Measurements from ENCODE around the gene EXD1. TPM values are rescaled to one million over a fixed set of nuclear protein-coding genes. Genes with fewer than 3 reads are reported as not detected.

Gene EXD1
- total and polyA plus RNA-seq, 9 of the 15 experiments (the other 6 are each of a cell fraction or from before 2014, with no cell fraction given): not detected

DNA sequence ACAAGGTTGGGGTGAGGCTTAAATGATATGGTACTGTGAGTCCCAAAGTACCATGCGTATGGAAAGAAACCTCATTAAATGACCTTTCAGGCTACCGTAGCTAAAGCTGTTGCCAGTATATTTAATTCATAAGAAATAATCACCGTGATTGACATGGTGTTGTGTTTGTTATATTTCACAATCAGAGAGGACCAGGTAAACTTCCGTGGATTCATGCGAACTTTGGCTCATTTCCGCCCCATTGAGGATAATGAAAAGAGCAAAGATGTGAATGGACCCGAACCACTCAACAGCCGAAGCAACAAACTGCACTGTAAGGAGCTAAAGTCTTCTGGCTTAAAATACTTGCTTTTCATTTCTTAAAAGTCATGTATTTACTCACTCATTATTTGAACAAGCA, 32.0 kb upstream of the EXD1 start:
- no peaks in the 10 kb centered on the region for H3K9me1 ChIP-seq (ENCODE audit: control insufficient read depth, insufficient read depth, low read length)
- H3K9ac ChIP-seq (ENCODE audit: insufficient read depth in 1 of 2, low read depth in 2 of 2, low read length in 2 of 2): no peak overlapping the region
- H3K4me1 ChIP-seq (replicated peaks in 1 of 2; ENCODE audit: control insufficient read depth in 2 of 2, insufficient read depth in 2 of 2, low read length in 2 of 2): peaks cover 4 to 10% of the 10 kb centered on the region in 2 experiments; a peak in 4 of 5 replicates
- intact Hi-C loops (cut with micrococcal nuclease) (no loop called here), in situ Hi-C loops (cut with MboI) (no loop called here)
- ChIA-PET POLR2A (interaction anchor here (1.3 kb wide), 1 partner anchor 31 kb away, joined by 4 read pairs; the partner anchor contains the start of gene CHP1), CTCF (ENCODE audit: low intra/inter-chr PET ratio) (no interaction called here)
- peaks cover 54% of the 10 kb centered on the region for H3K36me3 ChIP-seq (ENCODE audit: control insufficient read depth, insufficient read depth, low read length)
- FAIRE-seq (no peak), DNase-seq (ENCODE audit: extremely low read depth in 1 of 4, low spot score in 3 of 4) (no peak), ATAC-seq (no peak)
- 100% methylated on average over 8 of the region's 8 CpGs for WGBS (ENCODE audit: insufficient coverage, low coverage, missing lambda C conversion rate)
- TF ChIP-seq, protein P1, sequence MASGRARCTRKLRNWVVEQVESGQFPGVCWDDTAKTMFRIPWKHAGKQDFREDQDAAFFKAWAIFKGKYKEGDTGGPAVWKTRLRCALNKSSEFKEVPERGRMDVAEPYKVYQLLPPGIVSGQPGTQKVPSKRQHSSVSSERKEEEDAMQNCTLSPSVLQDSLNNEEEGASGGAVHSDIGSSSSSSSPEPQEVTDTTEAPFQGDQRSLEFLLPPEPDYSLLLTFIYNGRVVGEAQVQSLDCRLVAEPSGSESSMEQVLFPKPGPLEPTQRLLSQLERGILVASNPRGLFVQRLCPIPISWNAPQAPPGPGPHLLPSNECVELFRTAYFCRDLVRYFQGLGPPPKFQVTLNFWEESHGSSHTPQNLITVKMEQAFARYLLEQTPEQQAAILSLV (tag; IDR thresholded peaks at IDR 0.05): no peak
- TF ChIP-seq SRSF1 (IDR thresholded peaks at IDR 0.05; ENCODE audit: low read depth, low read length): no peak
- TF ChIP-seq SNIP1 (IDR thresholded peaks at IDR 0.05; ENCODE audit: low read depth): no peak
- TF ChIP-seq, protein P2, sequence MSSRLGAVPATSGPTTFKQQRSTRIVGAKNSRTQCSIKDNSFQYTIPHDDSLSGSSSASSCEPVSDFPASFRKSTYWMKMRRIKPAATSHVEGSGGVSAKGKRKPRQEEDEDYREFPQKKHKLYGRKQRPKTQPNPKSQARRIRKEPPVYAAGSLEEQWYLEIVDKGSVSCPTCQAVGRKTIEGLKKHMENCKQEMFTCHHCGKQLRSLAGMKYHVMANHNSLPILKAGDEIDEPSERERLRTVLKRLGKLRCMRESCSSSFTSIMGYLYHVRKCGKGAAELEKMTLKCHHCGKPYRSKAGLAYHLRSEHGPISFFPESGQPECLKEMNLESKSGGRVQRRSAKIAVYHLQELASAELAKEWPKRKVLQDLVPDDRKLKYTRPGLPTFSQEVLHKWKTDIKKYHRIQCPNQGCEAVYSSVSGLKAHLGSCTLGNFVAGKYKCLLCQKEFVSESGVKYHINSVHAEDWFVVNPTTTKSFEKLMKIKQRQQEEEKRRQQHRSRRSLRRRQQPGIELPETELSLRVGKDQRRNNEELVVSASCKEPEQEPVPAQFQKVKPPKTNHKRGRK (tag; IDR thresholded peaks at IDR 0.05): no peak
- H3K9me3 ChIP-seq (replicated peaks; ENCODE audit: control insufficient read depth, insufficient read depth, low read depth, low read length): no peaks in the 10 kb centered on the region
- no peaks in the 10 kb centered on the region for H4K20me1 ChIP-seq (replicated peaks; ENCODE audit: control insufficient read depth, insufficient read depth, low read length)
- no peaks in the 10 kb centered on the region for H3K27me3 ChIP-seq (ENCODE audit: control insufficient read depth in 2 of 2, insufficient read depth in 2 of 2, low read length in 2 of 2)
- H3K4me3 ChIP-seq: no peak overlapping the region
- no peaks in the 10 kb centered on the region for H3K79me2 ChIP-seq (ENCODE audit: control insufficient read depth, insufficient read depth, low read length)
- no peak overlapping the region for H3K27ac ChIP-seq (ENCODE audit: extremely low read depth, low read depth, low read length)
- H3K4me2 ChIP-seq (ENCODE audit: insufficient read depth, low read length): no peak overlapping the region
- H2AFZ ChIP-seq (ENCODE audit: low read depth, low read length): no peak overlapping the region
- BruUV-seq (replicated peaks): no TSS peak

Measured in K562 (cell line).